PC-3 (cell line): ENCODE measurements around the gene SULT4A1.

Source experiments
- EZH2 ChIP-seq: fragments of 300-600 bp; sonication (generic); IDR thresholded peaks from one replicate; pipeline ENCODE4 v1.6.1; 2017; ENCODE audit warnings: antibody characterized with exemption, mild to moderate bottlenecking, low read length; ENCODE audit not compliant: unreplicated experiment
- TF ChIP-seq, protein P1 (sequence below): fragments of 300-600 bp; sonication (generic); conservative IDR thresholded peaks from 2 replicates; pipeline ENCODE4 v1.5.1; 2017; ENCODE audit warnings: antibody characterized with exemption, low read depth, mild to moderate bottlenecking, low read length

- TF ChIP-seq, protein P1, sequence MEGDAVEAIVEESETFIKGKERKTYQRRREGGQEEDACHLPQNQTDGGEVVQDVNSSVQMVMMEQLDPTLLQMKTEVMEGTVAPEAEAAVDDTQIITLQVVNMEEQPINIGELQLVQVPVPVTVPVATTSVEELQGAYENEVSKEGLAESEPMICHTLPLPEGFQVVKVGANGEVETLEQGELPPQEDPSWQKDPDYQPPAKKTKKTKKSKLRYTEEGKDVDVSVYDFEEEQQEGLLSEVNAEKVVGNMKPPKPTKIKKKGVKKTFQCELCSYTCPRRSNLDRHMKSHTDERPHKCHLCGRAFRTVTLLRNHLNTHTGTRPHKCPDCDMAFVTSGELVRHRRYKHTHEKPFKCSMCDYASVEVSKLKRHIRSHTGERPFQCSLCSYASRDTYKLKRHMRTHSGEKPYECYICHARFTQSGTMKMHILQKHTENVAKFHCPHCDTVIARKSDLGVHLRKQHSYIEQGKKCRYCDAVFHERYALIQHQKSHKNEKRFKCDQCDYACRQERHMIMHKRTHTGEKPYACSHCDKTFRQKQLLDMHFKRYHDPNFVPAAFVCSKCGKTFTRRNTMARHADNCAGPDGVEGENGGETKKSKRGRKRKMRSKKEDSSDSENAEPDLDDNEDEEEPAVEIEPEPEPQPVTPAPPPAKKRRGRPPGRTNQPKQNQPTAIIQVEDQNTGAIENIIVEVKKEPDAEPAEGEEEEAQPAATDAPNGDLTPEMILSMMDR: no peak
- TF ChIP-seq EZH2: no peak
Measured at GRCh38 chr22:43828725-43828997, 33.7 kb downstream of the SULT4A1 start.
